Measurements from ENCODE around the gene TYW5. TPM values are rescaled to one million over a fixed set of nuclear protein-coding genes. Genes with fewer than 3 reads are reported as not detected.

Gene TYW5, protein sequence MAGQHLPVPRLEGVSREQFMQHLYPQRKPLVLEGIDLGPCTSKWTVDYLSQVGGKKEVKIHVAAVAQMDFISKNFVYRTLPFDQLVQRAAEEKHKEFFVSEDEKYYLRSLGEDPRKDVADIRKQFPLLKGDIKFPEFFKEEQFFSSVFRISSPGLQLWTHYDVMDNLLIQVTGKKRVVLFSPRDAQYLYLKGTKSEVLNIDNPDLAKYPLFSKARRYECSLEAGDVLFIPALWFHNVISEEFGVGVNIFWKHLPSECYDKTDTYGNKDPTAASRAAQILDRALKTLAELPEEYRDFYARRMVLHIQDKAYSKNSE
- total RNA-seq, result 10 to 100 TPM; 10.3 to 11.6 TPM

DNA sequence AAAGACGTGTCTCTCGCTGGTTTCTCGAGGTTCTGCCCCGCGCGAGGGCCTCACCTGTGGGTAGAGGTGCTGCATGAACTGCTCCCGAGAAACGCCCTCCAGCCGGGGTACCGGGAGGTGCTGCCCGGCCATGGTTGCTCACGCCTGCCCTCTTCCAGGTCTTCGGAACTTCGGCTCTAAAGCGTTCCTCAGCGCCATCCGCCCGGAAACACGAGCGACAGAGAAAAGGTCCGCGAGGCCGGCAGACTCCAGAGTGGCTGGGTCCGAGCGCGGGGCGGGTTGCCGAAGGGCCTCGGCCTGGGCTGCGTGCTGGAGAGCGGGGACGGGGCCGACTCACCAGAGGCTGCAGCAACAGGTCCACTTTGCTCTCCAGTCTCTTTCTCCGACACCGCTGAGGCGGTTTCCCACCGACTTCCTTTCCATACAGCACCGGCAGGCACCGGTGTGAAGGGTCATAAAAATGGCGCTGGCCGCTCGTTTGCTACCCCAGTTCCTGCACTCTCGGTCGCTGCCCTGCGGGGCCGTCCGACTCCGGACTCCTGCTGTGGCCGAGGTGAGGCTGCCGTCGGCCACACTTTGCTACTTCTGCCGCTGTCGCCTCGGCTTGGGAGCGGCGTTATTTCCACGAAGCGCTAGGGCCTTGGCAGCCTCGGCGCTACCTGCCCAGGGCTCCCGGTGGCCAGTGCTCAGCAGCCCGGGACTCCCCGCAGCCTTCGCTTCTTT lies at the start of gene TYW5, which contains the start of gene MAIP1:
TYW5 (minus strand) TSS at position 153 of the 723 bp plus-strand sequence; CDS start at position 132, 21 bp downstream.
MAIP1 (plus strand) TSS at position 244 of the 723 bp plus-strand sequence; CDS start at position 461, 217 bp downstream.
- POLR2A ChIA-PET, result no interaction called here

DNA sequence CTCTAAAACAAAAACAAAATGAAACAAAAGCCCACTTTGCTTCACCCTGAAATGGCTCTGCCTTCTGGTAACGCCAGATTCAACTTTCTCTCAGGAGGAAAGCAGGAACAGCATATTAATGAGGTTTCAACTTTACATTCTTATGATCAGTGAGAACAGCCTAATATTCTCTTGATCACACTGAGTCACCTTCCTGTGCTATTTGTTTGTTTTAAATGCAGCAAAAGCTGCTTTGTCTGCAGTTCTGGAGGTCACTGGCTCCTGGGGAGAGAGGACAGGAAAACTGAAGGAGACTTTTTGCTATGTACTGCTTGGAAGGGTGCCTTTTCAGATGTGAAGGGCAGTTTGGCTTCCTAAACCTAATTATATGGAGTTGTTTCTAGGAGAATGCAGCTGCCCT lies 48.2 kb upstream of the TYW5 start:
- CTCF ChIA-PET, result no interaction called here
- POLR2A ChIA-PET, result interaction anchor here (0.6 kb wide), 1 partner anchor 21 kb away, joined by 3 read pairs; no protein-coding TSS in a partner anchor

More for the DNA sequence above, at the start of gene TYW5, which contains the start of gene MAIP1:
- CTCF ChIA-PET, result no interaction called here

DNA sequence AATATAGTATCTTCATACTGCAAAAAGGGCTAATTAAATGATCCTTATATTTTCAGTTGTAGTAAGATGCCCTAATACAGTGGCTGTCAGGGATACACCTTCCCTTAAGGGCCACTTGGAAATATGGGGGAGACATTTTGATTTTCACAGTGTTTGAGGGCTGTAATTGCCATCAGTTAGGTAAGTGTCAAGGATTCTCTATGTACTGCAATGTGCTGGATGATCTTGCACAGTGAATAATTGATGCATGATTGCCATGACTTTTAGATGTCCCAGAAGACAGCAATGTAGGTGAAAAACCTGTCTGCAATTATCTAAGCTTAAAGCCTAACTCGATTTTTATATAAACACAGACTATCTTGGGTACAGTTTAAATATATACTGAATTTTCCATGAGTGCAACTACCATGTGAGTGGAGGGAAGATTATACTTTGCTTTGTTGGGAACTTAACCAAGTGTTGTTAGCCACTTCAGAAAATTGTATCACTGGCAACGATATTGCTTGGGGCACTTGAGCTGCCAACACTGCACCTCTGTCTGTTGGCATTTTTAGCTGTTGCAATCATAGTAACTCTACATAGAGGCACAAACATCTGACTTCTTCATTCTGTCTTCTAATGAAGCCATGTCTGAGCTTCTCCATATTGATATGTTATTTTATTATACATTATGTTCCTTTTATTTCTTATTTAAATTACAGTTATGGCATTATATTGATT lies 45.3 kb upstream of the TYW5 start:
- CTCF ChIA-PET, result no interaction called here
- POLR2A ChIA-PET, result no interaction called here

DNA sequence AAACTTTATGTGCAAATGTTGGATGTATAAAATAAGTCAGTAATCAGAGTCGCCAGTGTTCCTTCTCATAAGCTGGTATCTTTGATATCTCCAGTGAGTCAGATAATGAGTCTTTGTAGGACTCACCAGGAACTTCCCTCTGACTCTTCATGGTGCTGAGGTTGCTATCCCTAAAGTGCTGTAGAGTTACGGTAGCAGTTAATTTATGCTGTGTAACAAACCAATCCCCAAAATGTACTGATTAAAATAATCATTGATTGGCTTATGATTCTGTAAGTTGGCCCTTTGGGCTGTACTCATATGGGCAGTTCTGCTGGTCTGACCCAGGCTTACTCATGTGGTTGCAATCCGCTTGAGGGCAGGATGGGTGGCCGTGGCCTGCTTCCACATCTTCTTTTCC lies 43.9 kb upstream of the TYW5 start:
- CTCF ChIA-PET, result no interaction called here
- POLR2A ChIA-PET, result no interaction called here

DNA sequence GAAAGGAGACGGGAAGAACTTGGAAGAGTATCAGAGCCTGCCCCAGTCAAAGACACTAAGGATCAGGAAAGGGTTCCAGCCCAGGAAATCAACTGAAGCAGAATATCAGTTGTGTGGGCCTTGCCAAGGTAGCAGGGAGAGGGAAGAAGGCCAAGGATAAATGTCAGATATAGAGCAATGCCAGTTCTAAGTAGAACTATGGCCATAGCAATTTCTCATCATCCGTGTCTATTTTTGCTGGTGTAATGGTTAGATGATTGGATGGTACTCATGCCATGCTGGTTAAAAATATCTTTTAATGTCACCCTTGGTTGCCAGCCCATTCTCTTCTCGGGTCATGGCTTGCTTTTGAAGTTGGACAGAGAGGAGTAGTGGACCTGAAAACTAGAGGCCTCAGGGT lies 42.0 kb upstream of the TYW5 start:
- ChIA-PET CTCF (no interaction called here), POLR2A (no interaction called here)

DNA sequence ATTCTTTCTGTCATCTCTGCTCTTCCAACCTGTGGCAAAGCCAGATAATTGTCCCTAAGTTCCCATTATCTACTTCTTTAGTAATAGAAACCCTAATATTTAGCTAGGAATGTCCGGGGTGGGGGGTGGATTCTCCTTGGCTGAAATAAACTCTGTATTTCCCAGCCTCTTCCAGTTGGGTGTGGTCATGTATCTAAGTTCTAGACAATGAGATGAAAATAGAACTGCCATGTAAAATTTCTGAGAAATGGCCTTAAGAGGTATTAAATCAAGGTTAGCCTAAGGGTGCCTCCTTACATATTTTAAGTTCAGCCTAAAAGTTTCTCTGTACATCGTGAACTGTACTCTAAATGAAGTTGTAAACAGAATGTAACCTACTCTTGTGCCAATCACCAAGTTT lies 39.6 kb upstream of the TYW5 start:
- CTCF ChIA-PET, result no interaction called here

DNA sequence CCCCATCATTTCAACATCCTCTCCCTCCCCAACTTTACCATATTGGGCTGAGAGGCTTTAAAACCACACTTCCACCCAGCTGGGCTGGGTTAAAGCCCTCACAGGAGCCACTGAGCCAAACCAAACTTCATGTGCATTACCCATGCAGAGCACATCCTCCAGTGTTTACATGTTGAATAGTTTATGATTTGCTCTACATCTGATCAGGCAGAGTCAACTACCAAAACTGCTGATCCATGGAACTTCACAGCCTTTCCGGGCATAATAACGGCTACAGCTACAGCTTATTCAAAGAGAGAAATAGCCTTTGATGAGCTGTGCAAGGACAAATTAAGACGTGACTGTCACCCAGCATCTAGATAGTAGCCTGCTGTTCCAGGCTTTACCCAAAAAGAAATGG lies 39.1 kb upstream of the TYW5 start:
- ChIA-PET CTCF (no interaction called here), POLR2A (no interaction called here)

More for the DNA sequence above, 39.6 kb upstream of the TYW5 start:
- POLR2A ChIA-PET, result no interaction called here

DNA sequence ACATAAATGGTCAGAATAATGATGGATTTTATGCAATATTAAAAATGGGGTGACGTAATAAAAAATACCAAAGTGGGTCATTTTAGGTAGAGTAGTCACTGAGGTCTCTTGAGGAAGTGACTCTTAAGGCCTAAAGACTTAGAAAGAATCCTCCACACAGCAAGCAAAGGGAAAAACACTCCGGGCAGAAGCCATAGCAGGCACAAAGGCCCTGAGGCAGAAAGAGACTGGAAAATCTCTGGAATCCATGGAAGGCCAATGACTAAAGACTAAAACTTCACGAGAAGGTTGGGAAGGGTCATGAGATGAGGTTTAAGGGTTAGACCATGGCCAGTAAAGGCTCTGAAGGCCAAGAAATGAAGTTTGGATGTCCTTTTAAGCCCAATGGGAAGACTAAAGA lies 37.0 kb upstream of the TYW5 start:
- ChIA-PET CTCF (no interaction called here), POLR2A (no interaction called here)

DNA sequence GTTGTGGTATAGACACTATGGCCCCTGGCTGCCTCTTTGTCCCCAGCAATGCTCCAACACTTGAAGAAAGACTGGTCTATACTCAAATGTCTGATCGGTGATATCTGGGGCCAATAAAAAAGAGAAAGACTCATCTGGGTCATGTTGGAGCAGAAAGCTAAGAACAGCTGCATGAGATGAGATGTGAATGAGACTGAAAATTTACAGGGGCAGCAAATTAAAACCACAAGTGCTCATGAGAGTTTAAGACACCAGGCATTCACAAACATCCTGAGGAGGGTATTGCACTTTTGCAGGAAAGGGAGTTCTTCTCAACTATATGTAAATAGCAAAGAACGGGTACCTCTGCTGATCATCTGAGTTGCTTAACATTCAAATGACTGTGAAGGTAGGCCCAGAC lies 36.4 kb upstream of the TYW5 start:
- POLR2A ChIA-PET, result no interaction called here
- CTCF ChIA-PET, result no interaction called here

DNA sequence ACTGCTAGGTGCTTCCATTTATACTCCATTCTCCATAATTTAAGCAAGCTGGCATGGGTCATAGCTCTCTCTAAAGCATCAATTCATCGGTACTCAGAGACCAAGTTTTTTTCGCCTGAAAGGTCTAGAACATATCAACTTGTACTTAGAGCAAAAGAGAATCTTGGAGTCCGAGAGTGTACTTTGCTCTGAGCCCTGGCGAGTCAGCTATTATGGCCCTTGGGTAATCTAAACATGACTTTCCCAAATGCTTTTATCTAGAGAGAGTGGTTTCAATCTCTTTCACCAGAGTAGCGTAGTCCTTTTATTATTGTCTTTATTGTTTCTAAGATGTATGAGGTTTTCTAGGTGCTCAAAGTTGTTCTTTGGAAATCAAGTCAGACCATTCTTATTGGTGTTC lies 34.5 kb upstream of the TYW5 start:
- ChIA-PET POLR2A (no interaction called here), CTCF (no interaction called here)

DNA sequence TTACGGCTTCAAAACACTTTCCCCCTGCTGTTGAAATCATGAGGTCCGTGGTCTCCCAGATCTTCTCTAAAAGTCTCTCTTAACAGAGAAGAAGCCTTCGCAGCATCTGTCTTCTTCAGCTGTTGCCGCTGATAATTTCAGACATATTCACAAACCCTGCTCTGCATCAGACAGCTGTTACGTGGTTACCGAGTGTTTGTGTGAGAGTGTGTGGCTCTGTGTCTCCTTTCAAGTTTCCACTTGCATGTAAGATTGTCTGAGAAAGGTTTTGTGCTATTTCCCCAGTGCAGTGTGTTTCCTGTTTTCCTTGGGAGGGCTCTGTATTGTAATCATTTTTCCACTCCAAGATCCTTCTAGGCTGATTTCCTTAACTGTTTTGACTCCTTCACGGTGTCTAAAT lies 32.9 kb upstream of the TYW5 start:
- ChIA-PET POLR2A (no interaction called here), CTCF (no interaction called here)

DNA sequence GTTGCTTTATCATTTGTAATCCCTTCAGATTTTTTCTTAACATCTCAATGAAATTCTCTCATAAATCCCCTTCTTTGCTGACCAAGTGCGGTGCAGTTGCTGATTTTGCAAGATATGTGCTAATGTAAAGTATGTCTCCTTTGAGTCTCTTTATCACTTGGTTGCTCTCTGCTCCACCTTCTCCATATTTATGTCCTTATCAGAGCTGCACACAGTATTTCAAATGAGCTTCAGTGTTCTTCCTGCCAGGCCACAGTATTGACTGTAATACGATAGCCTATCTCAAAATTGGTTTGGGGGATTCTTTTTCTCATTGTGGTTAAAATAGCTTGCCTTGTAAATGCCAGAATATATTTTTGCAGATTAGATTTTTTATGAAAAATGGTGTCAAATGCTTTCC lies 32.3 kb upstream of the TYW5 start:
- POLR2A ChIA-PET, result no interaction called here
- CTCF ChIA-PET, result no interaction called here

DNA sequence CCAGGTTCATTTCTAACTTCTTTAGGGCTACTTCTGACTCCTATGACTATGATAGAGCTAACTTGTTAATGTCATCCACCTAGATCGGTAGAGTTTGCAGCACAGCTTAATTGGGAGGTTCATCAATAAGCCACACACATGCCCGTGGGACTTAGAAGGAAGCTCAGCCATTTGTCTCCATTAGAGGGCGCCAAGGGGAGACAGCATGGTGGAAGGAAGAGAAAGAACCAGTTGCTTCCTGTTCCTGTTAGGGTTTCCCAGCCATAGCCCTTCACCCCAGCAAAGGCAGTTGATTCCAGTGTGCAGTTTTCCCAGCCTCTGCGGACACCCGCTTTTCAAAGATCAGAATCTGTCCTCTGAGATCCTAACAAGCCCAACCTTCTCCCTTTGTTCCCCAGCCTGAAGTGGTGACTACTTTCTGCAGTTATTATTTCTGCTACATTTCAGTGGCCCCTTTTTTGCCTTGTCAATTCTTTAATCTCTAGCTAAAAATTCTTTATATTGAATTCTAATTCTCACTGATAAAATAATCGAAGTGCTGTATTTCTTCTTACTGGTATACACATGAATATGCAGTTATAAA lies 30.4 kb upstream of the TYW5 start:
- ChIA-PET POLR2A (no interaction called here), CTCF (interaction anchor here (0.5 to 1.8 kb wide), 5 partner anchors 10 to 491 kb away, joined by 3 to 5 read pairs (median 3); no protein-coding TSS in a partner anchor)

DNA sequence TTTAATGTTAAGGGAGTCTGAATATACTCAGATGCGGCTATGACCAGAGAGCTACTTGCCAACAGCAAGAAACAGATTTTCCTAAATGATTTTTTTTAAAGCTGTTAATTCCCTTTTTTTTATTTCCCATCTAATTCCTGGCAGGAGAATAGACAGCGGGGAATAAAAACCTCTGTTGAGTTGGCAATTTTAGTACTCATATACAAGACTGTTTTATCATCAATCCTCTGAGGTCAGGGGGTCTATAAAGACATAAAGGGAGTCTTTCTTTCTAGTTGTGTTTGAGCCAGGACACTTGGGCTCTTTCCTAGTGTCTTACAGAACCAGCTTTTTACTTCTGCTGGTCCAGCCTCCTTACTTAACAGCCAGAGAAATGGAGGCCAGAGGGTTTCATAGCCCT lies 29.5 kb upstream of the TYW5 start:
- POLR2A ChIA-PET, result no interaction called here

DNA sequence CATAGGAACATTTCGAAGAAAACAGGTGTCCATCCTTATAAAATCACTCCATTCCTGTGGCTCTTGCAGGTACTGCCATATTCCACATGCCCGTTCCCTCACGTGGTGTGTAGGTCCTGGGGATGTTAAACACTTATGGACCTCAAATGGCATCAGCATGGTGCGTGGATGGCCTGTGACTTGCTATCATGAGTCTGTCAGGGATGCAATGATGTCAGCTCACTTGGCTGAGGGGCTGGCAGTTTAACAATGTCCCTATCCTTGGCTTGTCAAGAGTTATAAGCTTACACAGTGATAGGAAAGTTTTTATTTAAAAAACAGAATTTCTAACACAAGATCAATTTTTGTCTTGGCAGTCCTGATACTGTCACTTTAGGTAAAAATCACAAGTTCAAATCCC lies 28.9 kb upstream of the TYW5 start:
- CTCF ChIA-PET, result interaction anchor here (1.4 kb wide), 1 partner anchor 9 kb away, joined by 5 read pairs; no protein-coding TSS in a partner anchor
- POLR2A ChIA-PET, result no interaction called here

More for the DNA sequence above, 29.5 kb upstream of the TYW5 start:
- CTCF ChIA-PET, result interaction anchor here (1.4 to 1.5 kb wide), 2 partner anchors 9 to 485 kb away, joined by 3 to 5 read pairs; no protein-coding TSS in a partner anchor

DNA sequence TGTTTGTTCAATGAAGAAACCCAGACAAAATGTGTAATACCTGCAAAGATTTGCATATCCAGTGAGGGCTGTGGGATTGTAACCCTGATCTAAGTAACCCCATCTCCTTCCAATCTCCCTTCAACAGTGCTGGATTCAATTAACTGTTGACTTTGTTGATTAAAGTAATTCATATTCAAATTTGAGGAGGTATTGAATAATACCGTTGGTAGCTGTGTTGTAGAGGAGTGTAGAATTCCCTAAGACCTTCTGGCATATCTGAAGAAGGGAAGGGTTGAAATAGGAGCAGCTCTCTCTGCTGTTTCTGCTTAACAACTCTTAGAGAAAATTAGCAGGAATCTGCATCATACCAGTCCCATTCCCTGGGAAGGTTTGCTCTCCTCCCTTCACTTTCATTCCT lies 28.2 kb upstream of the TYW5 start:
- ChIA-PET CTCF (no interaction called here), POLR2A (no interaction called here)

DNA sequence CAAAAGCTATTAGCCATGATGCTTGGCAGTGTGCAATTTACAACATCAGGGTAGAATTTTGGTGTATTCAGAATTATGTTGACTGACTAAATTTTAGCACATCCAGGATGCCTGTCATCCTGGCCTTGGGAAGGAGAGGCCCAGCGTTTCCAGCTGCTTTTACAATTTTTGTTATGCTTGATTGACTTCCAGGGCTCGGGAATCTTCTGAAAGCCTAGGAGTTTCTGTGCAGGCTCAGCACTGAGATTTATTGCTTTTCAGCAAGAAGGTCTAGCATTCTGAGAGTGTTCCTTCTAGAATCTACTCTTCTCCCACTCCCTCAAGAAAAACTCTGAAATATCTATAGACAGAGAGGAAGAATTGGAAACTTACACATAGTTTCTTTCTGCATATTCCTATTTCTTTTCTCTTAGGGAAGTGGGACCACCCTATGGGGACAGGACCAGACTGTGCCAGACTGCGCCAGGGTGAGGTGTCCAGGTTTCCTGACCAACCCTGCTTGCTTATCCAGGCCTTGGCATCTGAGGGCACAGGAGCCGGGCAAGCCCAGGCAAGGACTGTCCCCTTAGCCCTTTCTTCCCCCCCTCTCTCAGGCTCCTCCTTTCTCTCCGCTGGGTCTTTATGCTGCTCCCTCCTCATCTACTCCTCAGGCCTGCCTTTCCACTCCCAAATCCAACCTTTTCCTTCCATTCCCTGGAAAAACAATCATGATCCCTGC lies 27.0 kb upstream of the TYW5 start:
- POLR2A ChIA-PET, result interaction anchor here (0.6 kb wide), 1 partner anchor 21 kb away, joined by 3 read pairs; no protein-coding TSS in a partner anchor

DNA sequence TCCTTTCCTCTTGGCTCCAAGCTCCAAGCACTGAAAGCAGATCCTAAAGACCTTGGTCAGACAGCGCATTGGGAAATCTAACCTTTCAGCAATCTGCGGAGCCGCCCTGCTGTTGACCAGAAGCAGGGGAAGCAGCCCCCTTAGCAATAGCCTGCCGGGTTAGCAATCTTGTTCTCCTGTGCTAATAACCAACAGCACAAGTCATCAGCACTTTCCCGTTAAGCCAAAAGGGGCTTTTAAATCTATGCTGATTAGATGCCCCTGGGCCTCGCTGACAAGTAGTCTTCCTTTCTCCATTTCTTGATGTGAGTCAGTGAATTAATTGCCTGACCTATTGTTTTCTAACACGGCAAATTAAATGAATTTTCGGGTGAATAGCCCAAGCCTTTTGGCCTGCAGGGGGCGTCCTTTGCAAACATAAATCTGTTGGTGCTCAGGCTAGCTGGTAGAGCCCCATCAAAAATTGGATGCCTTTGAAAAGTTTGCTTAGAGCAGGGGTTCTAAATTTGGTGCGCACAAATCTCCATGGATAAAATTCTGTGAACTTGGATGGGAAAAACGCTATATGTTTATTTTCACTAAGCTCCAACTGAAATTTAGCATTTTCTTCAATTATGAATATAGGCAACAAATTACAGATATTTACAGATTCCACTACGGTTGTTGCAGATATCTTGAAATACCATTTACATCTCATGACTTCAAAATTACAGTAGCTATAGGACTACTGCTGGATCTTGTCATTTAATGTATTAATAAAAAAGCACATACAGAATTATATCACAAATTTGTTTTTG lies 24.7 kb upstream of the TYW5 start:
- ChIA-PET POLR2A (no interaction called here), CTCF (interaction anchor here (0.8 to 1.4 kb wide), 7 partner anchors 17 to 530 kb away, joined by 3 to 6 read pairs (median 3); partner anchors contain the start of gene KCTD18)

More for the DNA sequence above, 27.0 kb upstream of the TYW5 start:
- CTCF ChIA-PET, result interaction anchor here (1.0 kb wide), 1 partner anchor 472 kb away, joined by 3 read pairs; no protein-coding TSS in a partner anchor

All from activated CD8-positive, alpha-beta memory T cell treated with anti-CD3 and anti-CD28 coated beads for 36 hours (primary cell).